Glomerular endothelial cell (primary cell): ENCODE results near the gene C16orf96. TPM values are rescaled to one million over a fixed set of nuclear protein-coding genes. Genes with fewer than 3 reads are reported as not detected.

Experiments
- DNase-seq: peaks from one replicate; pipeline ENCODE4 v3.0.0-alpha.2; 2011; ENCODE audit warnings: low read depth, low spot score; ENCODE audit errors: extremely low read depth
- total RNA-seq: library from RNA; depleted of rRNA; stranded (reverse); fragments of >200 nt; gene quantifications from 2 replicates; pipeline ENCODE4 v1.2.3, GENCODE V29; 2015

Gene C16orf96
- total RNA-seq, 1 donor from 2014 or later: not detected

DNA sequence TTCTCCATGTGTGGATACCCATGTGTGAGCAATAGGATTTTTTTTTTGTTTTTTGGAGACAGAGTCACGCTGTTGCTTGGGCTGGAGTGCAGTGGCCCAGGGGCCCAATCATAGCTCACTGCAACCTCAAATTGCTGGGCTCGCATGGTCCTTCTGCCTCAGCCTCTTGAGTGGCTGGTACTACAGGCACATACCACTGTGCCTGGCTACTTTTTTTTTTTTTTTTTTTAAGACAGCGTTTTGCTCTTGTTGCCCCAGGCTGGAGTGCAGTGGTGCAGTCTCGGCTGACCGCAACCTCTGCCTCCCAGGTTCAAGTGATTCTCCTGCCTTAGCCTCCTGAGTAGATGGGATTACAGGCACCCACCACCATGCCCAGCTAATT, 85.2 kb downstream of the C16orf96 start:
- no peak for DNase-seq

DNA sequence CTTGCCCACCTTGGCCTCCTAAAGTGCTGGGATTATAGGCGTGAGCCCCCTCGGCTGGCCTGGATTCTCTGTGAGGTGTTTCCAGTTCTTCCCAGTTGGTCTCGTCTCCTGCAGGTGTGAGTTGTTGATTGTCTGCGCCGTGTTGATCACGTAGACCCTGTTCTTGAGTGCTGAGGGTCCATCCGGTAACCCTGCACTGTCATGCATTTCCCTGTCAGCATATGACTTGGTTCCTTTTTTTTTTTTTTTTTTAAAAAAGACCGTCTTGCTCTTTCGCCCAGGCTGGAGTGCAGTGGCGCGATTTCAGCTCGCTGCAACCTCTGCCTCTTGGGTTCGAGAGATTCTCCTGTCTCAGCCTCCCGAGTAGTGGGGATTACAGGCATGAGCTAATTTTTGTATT, 85.8 kb downstream of the C16orf96 start:
- no peak for DNase-seq

DNA sequence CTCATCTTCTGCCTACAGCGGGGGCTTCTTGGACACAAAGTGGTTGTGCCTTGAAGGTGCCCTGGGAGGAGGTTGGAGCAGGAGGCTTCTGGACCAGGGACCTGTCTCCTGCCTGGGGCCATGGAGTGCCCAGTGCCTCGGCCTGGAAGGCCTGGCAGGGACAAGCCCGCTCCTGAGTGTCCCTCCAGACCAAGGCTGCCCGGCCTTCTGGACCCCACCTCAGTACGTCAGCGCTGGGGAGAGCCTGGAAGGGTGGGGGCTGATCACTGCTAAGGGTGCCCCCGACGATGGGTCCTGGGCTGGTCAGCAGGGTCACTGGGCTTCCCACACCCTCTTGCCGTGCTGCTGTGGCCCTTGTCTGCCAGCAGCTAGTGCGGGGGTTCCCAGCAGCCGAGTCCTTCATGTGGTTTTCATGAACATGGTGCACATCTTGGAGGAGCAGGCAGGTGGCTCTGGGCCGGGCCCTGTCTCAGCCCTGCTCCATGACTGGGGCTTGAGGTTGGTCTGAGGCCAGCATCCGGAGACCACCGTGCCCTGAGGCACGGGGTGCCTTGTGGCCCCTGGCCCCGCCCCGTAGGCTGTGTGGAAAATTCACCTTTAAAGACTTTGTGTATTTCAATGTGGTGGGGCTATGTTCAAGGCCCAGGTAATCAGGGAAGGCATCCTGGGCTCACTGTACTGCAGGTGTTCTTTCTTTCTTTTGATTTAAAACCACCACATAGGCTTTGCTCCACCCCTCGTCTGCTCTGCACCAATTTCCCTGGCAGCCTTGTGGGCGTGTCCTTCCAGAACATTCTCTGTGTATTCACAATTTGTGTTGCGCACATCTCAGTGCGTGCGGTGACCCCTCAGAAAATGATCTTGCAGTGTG, 90.9 kb downstream of the C16orf96 start:
- DNase-seq: no peak

DNA sequence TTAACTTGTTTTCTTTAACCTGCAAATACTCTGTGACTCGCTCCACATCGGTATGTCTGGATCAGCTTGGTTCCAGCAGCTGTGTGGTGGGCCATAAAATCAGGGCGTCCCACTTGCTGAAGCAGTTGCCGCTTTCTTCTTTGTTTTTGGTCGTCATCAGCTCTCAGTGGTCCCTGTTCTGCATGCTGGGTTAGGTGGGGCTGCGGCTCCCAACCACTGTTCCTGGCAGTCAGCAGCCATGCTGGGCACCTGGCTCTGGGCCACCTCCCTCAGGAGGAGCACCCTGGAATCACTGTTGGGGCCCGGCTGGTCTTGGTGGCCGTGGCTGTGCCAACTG, 91.5 kb downstream of the C16orf96 start:
- DNase-seq: no peak

DNA sequence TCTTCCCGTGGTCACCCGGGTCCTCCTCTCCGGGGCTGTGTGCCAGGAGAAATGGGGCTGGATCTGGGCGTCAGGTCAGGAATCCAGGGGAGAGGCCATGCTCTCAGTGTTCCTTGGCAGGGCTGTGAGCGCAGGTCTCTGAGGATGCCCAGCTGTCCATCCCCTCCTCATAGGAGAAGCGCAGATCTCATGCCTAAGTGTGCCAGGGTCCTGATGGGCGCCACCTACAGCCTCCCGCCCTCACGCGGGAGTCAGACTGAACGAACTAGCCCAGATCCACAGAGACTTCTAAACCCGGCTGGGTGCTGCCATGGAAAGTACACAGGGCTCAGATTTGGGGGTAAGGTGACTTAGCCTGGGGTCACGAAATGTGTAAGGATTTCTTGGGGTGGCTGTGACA, 92.8 kb downstream of the C16orf96 start:
- no peak for DNase-seq

DNA sequence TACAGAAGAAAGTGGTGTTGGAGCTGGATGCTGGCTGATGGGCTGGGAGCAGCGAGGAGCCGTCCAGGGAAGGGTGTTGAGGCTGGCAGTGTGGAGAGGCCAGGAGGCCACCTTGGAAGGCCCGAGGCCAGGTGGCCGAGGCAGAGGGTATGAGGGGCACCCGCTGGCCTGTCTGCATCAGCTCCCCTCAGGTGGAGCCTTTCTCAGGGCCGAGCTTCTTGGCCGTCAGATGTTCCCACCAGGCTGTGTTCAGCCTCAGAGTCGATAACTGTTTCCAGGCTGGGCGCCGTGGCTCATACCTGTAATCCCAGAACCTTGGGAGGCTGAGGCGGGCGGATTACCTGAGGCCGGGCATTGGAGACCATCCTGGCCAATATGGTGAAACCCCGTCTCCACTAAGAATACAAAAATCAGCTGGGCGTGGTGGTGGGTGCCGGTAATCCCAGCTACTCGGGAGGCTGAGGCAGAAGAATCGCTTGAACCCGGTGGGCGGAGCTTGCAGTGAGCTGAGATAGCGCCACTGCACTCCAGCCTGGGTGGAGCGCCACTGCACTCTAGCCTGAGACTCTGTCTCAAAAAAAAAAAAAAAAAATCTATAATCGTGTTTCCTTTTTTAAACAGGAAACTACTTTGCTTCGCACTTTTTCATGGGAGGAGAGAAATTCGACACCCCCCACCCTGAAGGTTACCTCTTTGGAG, 93.8 kb downstream of the C16orf96 start:
- no peak for DNase-seq

Other genes with a start within 250 kb of the C16orf96 start
- gene GLIS2, start 240.3 kb upstream of the C16orf96 start, total RNA-seq: 3.1 and 5.9 TPM in 2 replicates
- 35.3 and 57.8 TPM in 2 replicates for gene PAM16, start 205.0 kb upstream of the C16orf96 start, total RNA-seq
- gene VASN, start 184.5 kb upstream of the C16orf96 start, total RNA-seq: 5.7 and 6.8 TPM in 2 replicates
- 79.0 and 96.6 TPM in 2 replicates for gene CORO7, start 139.7 kb upstream of the C16orf96 start, total RNA-seq
- 35.2 and 39.8 TPM in 2 replicates for gene DNAJA3, start 130.5 kb upstream of the C16orf96 start, total RNA-seq
- gene NMRAL1, start 81.7 kb upstream of the C16orf96 start, total RNA-seq: 48.4 and 51.2 TPM in 2 replicates
- 128 and 147 TPM in 2 replicates for gene HMOX2, start 79.9 kb upstream of the C16orf96 start, total RNA-seq
- gene CDIP1, start 17.6 kb upstream of the C16orf96 start, total RNA-seq: 24.6 and 27.4 TPM in 2 replicates
- 9.9 and 19.7 TPM in 2 replicates for gene UBALD1, start 58.5 kb downstream of the C16orf96 start, total RNA-seq
- gene MGRN1, start 68.5 kb downstream of the C16orf96 start, total RNA-seq: 80.6 and 87.1 TPM in 2 replicates
- gene NUDT16L1, start 137.2 kb downstream of the C16orf96 start, total RNA-seq: 32.9 and 36.5 TPM in 2 replicates
- gene ANKS3, start 177.9 kb downstream of the C16orf96 start, total RNA-seq: 15.5 and 16.6 TPM in 2 replicates
- gene DNAAF8, start 178.2 kb downstream of the C16orf96 start, total RNA-seq: 0.68 and 1.8 TPM in 2 replicates
- 8.7 and 11.3 TPM in 2 replicates for gene ZNF500, start 210.8 kb downstream of the C16orf96 start, total RNA-seq
- not detected in 2 replicates for gene SEPTIN12, start 232.0 kb downstream of the C16orf96 start, total RNA-seq
- not detected in 2 replicates for gene SMIM22, start 239.0 kb downstream of the C16orf96 start, total RNA-seq
- 22.4 and 31.1 TPM in 2 replicates for gene ROGDI, start 246.3 kb downstream of the C16orf96 start, total RNA-seq